ENCODE measurements around the gene EXOC3L2.
"Not testable (repeated sequence)": the region's sequence is repeated elsewhere in the genome, so short reads cannot be mapped to it uniquely, and the experiment has no call there.

Gene EXOC3L2

GRCh38 chr19:45271098-45271734, 26.0 kb upstream of the EXOC3L2 start:
- ATAC-seq (replicated peaks) = no peak
- peaks cover 21 to 28% of the 10 kb centered on the region in 2 donors for H3K36me3 Mint-ChIP-seq
- no peak overlapping the region for H3K27ac Mint-ChIP-seq
- no peaks in the 10 kb centered on the region for H3K4me1 Mint-ChIP-seq
- no peaks in the 10 kb centered on the region for H3K27me3 Mint-ChIP-seq
- H3K4me3 Mint-ChIP-seq = no peak overlapping the region
- no peaks in the 10 kb centered on the region for H3K9me3 Mint-ChIP-seq
- no peak for DNase-seq

DNA sequence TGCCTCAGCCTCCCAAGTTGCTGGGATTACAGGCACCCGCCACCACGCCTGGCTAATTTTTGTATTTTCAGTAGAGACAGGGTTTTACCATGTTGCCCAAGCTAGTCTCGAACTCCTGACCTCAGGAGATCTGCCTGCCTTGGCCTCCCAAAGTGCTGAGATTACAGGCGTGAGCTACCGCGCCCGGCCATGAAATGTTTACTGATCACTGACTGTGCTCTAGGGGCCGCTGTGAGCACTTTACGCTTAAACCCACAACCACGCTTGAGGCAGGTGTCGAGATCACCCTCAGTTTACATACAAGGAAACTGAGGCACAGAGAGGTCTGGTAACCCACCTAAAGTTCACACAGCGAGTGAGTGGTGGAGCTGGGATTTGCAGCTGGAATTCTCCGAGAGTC, 24.7 kb upstream of the EXOC3L2 start:
- ATAC-seq (replicated peaks); DNase-seq; H3K27ac Mint-ChIP-seq; H3K4me1 Mint-ChIP-seq; H3K9me3 Mint-ChIP-seq; H3K27me3 Mint-ChIP-seq; H3K4me3 Mint-ChIP-seq: not testable (repeated sequence)
- H3K36me3 Mint-ChIP-seq = peaks cover 22 to 32% of the 10 kb centered on the region in 2 donors

- H3K4me3 Mint-ChIP-seq = no peak overlapping the region
These were observed 22.1 kb upstream of the EXOC3L2 start for GRCh38 chr19:45267296-45267695.

GRCh38 chr19:45265375-45265774, 20.2 kb upstream of the EXOC3L2 start:
- Mint-ChIP-seq H3K9me3 (no peaks in the 10 kb centered on the region), H3K27ac (no peak overlapping the region), H3K36me3 (peaks cover 11 to 20% of the 10 kb centered on the region in 2 donors), H3K27me3 (no peaks in the 10 kb centered on the region), H3K4me1 (peaks cover 5 to 8% of the 10 kb centered on the region in 2 donors), H3K4me3 (no peak overlapping the region)
- no peak for ATAC-seq (replicated peaks)
- DNase-seq = no peak

More at GRCh38 chr19:45267296-45267695, 22.1 kb upstream of the EXOC3L2 start:
- no peaks in the 10 kb centered on the region for H3K27me3 Mint-ChIP-seq
- H3K4me1 Mint-ChIP-seq = peaks cover 5 to 8% of the 10 kb centered on the region in 2 donors
- peaks cover 19 to 27% of the 10 kb centered on the region in 2 donors for H3K36me3 Mint-ChIP-seq
- no peaks in the 10 kb centered on the region for H3K9me3 Mint-ChIP-seq
- ATAC-seq (replicated peaks) (no peak), DNase-seq (no peak)
- H3K27ac Mint-ChIP-seq = no peak overlapping the region

- no peaks in the 10 kb centered on the region for H3K9me3 Mint-ChIP-seq
- no peak overlapping the region for H3K4me3 Mint-ChIP-seq
- ATAC-seq (replicated peaks) = no peak
- DNase-seq = no peak
- no peak overlapping the region for H3K27ac Mint-ChIP-seq
- H3K27me3 Mint-ChIP-seq = no peaks in the 10 kb centered on the region
- peaks cover 5 to 8% of the 10 kb centered on the region in 2 donors for H3K4me1 Mint-ChIP-seq
- H3K36me3 Mint-ChIP-seq = peaks cover 11 to 20% of the 10 kb centered on the region in 2 donors
These were observed 19.6 kb upstream of the EXOC3L2 start for GRCh38 chr19:45264781-45265317.

GRCh38 chr19:45263013-45263412, 17.8 kb upstream of the EXOC3L2 start:
- H3K4me3 Mint-ChIP-seq = no peak overlapping the region
- H3K4me1 Mint-ChIP-seq = peaks cover 5 to 8% of the 10 kb centered on the region in 2 donors
- no peaks in the 10 kb centered on the region for H3K27me3 Mint-ChIP-seq
- peaks cover 13 to 20% of the 10 kb centered on the region in 2 donors for H3K36me3 Mint-ChIP-seq
- no peak overlapping the region for H3K27ac Mint-ChIP-seq
- H3K9me3 Mint-ChIP-seq = no peaks in the 10 kb centered on the region
- ATAC-seq (replicated peaks) (no peak), DNase-seq (no peak)

GRCh38 chr19:45262570-45262969, 17.4 kb upstream of the EXOC3L2 start:
- Mint-ChIP-seq H3K27ac (no peak overlapping the region), H3K27me3 (no peaks in the 10 kb centered on the region)
- ATAC-seq (replicated peaks) = no peak

DNA sequence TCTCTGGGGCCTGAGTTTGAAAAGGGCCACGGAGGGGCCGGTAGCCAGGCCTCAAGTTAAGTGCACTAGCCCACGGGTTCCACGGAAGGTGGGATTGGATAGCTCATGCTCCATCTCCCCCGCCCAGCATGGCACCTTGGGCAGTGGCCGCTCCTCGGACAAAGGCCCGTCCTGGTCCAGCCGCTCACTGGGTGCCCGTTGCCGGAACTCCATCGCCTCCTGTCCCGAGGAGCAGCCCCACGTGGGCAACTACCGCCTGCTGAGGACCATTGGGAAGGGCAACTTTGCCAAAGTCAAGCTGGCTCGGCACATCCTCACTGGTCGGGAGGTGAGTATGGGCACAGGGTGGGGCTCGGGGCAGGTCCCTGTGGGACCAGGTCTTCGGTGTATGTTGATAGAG, 13.7 kb upstream of the EXOC3L2 start:
- no peak overlapping the region for H3K27ac Mint-ChIP-seq
- H3K27me3 Mint-ChIP-seq = no peaks in the 10 kb centered on the region
- no peaks in the 10 kb centered on the region for H3K9me3 Mint-ChIP-seq
- no peak for DNase-seq
- H3K4me1 Mint-ChIP-seq = peaks cover 8% of the 10 kb centered on the region in 2 donors
- peaks cover 6 to 9% of the 10 kb centered on the region in 2 donors for H3K36me3 Mint-ChIP-seq
- ATAC-seq (replicated peaks) = no peak
- no peak overlapping the region for H3K4me3 Mint-ChIP-seq

More at GRCh38 chr19:45262570-45262969, 17.4 kb upstream of the EXOC3L2 start:
- Mint-ChIP-seq H3K4me1 (peaks cover 5 to 8% of the 10 kb centered on the region in 2 donors), H3K9me3 (no peaks in the 10 kb centered on the region), H3K4me3 (no peak overlapping the region), H3K36me3 (peaks cover 13 to 20% of the 10 kb centered on the region in 2 donors)
- DNase-seq = no peak

GRCh38 chr19:45256836-45257235, 11.6 kb upstream of the EXOC3L2 start:
- DNase-seq (no peak), ATAC-seq (replicated peaks) (no peak)
- H3K4me1 Mint-ChIP-seq = peaks cover 26 to 28% of the 10 kb centered on the region in 2 donors
- H3K27me3 Mint-ChIP-seq = no peaks in the 10 kb centered on the region
- no peak overlapping the region for H3K4me3 Mint-ChIP-seq
- no peaks in the 10 kb centered on the region for H3K9me3 Mint-ChIP-seq
- peaks cover 3 to 6% of the 10 kb centered on the region in 2 donors for H3K36me3 Mint-ChIP-seq
- no peak overlapping the region for H3K27ac Mint-ChIP-seq

- H3K9me3 Mint-ChIP-seq = no peaks in the 10 kb centered on the region
- DNase-seq (no peak), ATAC-seq (replicated peaks) (no peak)
- no peak overlapping the region for H3K4me3 Mint-ChIP-seq
- H3K4me1 Mint-ChIP-seq = peaks cover 28 to 32% of the 10 kb centered on the region in 2 donors
- peaks cover 0 to 3% of the 10 kb centered on the region in 2 donors for H3K27me3 Mint-ChIP-seq
- H3K36me3 Mint-ChIP-seq = peaks cover under 1 to 3% of the 10 kb centered on the region in 2 donors
- H3K27ac Mint-ChIP-seq = peak overlapping the region; percentile 44
These were observed 10.5 kb upstream of the EXOC3L2 start for GRCh38 chr19:45255611-45256157.

- DNase-seq (no peak), ATAC-seq (replicated peaks) (no peak)
- H3K27me3 Mint-ChIP-seq = peaks cover 0 to 4% of the 10 kb centered on the region in 2 donors
- H3K36me3 Mint-ChIP-seq = peaks cover 0 to 3% of the 10 kb centered on the region in 2 donors
- no peak overlapping the region for H3K4me3 Mint-ChIP-seq
- H3K4me1 Mint-ChIP-seq = peaks cover 29 to 35% of the 10 kb centered on the region in 2 donors
- H3K9me3 Mint-ChIP-seq = no peaks in the 10 kb centered on the region
- peak overlapping the region; percentile 73 for H3K27ac Mint-ChIP-seq
These were observed 8.9 kb upstream of the EXOC3L2 start for GRCh38 chr19:45254044-45254531.

- peak overlapping the region in 1 of 2 donors; percentile 88 for H3K4me3 Mint-ChIP-seq
- H3K27me3 Mint-ChIP-seq = peaks cover 0 to 4% of the 10 kb centered on the region in 2 donors
- ATAC-seq (replicated peaks) (peak in 1 of 2 donors; percentile 15), DNase-seq (no peak)
- H3K36me3 Mint-ChIP-seq = peaks cover 0 to 3% of the 10 kb centered on the region in 2 donors
- peaks cover 31 to 39% of the 10 kb centered on the region in 2 donors for H3K4me1 Mint-ChIP-seq
- H3K27ac Mint-ChIP-seq = no peak overlapping the region
- no peaks in the 10 kb centered on the region for H3K9me3 Mint-ChIP-seq
These were observed 8.3 kb upstream of the EXOC3L2 start for GRCh38 chr19:45253396-45254027.

GRCh38 chr19:45251452-45252354, 6.5 kb upstream of the EXOC3L2 start:
- DNase-seq (peak; percentile 16), ATAC-seq (replicated peaks) (peak; percentile 48 to 51)
- Mint-ChIP-seq H3K9me3 (no peaks in the 10 kb centered on the region), H3K27me3 (peaks cover 0 to 4% of the 10 kb centered on the region in 2 donors), H3K4me3 (peak overlapping the region; percentile 88 to 95), H3K27ac (peak overlapping the region; percentile 70), H3K36me3 (no peaks in the 10 kb centered on the region), H3K4me1 (peaks cover 31 to 44% of the 10 kb centered on the region in 2 donors)
